Measurements from ENCODE around the gene ATAD2B. TPM values are rescaled to one million over a fixed set of nuclear protein-coding genes. Genes with fewer than 3 reads are reported as not detected.
"Not testable (repeated sequence)": the region's sequence is repeated elsewhere in the genome, so short reads cannot be mapped to it uniquely, and the experiment has no call there.

ATAD2B gene
- total and polyA plus RNA-seq, 2 of the 8 experiments (the other 6 are each of a cell fraction or from before 2014, with no cell fraction given), result 3.4 to 16.1 TPM

DNA sequence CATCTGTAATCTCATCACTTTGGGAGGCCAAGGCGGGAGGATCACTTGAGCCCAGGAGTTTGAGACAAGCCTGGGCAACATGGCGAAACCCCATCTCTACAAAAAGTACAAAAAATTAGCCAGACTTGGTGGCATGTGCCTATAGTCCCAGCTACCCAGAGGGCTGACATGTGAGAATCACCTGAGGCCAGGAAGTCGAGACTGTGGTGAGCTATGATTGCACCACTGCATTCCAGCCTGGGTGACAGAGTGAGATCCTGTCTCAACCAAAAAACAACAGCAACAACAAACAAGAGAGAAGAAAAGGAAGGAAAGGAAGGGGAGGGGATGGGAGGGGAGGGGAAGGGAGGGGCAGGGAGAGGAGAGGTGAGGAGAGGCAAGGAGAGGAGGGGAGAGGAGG, 203.9 kb downstream of the ATAD2B start:
- H3K36me3 ChIP-seq (ENCODE audit: control insufficient read depth in 2 of 4, insufficient read depth in 4 of 4, low read length in 3 of 4); H3K4me1 ChIP-seq (replicated peaks in 1 of 4; ENCODE audit: control insufficient read depth in 3 of 4, insufficient read depth in 4 of 4, low read length in 3 of 4); H3K23me2 ChIP-seq (ENCODE audit: low read depth, low read length); H3K23ac ChIP-seq (ENCODE audit: insufficient read length); H3K9ac ChIP-seq (replicated peaks in 1 of 4; ENCODE audit: extremely low read depth in 1 of 4, low read depth in 3 of 4, low read length in 3 of 4); POLR2A ChIA-PET (ENCODE audit: partially characterized antibody); H3K14ac ChIP-seq (ENCODE audit: insufficient read length); H2AK5ac ChIP-seq (ENCODE audit: low read depth, low read length); H3K27ac ChIP-seq (ENCODE audit: low read depth, low read length); H4K8ac ChIP-seq (ENCODE audit: extremely low read depth, insufficient read depth, low read length); H2BK5ac ChIP-seq (ENCODE audit: low read depth, low read length); H3K4me3 ChIP-seq (ENCODE audit: extremely low read depth in 1 of 4, insufficient read depth in 2 of 4, low read depth in 3 of 4, low read length in 4 of 4); H3K18ac ChIP-seq (ENCODE audit: extremely low read depth, low read length); H3K79me2 ChIP-seq (ENCODE audit: control insufficient read depth in 1 of 2, insufficient read depth in 2 of 2, low read length in 2 of 2); H3K4ac ChIP-seq (replicated peaks; ENCODE audit: insufficient read length, low read depth, low read length); H3K79me1 ChIP-seq (ENCODE audit: low read depth, low read length); CTCF ChIA-PET (ENCODE audit: partially characterized antibody); H2BK12ac ChIP-seq (ENCODE audit: low read depth, low read length); H3K27me3 ChIP-seq (replicated peaks in 1 of 4; ENCODE audit: control insufficient read depth in 3 of 4, extremely low read depth in 1 of 4, insufficient read depth in 3 of 4, low read length in 3 of 4); H2AFZ ChIP-seq (ENCODE audit: low read length); H4K20me1 ChIP-seq (replicated peaks in 1 of 2; ENCODE audit: control insufficient read depth in 1 of 2, insufficient read depth in 2 of 2, low read length in 2 of 2); H2BK120ac ChIP-seq (replicated peaks; ENCODE audit: low read depth, low read length); DNase-seq (ENCODE audit: low read depth in 1 of 2, low spot score in 2 of 2); H2BK15ac ChIP-seq (ENCODE audit: low read length); FAIRE-seq; H3K56ac ChIP-seq (replicated peaks; ENCODE audit: insufficient read length, low read depth, low read length); H4K5ac ChIP-seq (ENCODE audit: insufficient read length, low read depth, low read length); H3K9me3 ChIP-seq (ENCODE audit: insufficient read depth in 2 of 2, low read depth in 1 of 2, low read length in 1 of 2); H4K91ac ChIP-seq (replicated peaks; ENCODE audit: insufficient read length, low read length); H3K4me2 ChIP-seq (ENCODE audit: insufficient read depth in 1 of 2, low read depth in 2 of 2, low read length in 2 of 2); H2BK20ac ChIP-seq (ENCODE audit: low read length): not testable (repeated sequence)
- TF ChIP-seq TEAD4 (IDR thresholded peaks at IDR 0.05; ENCODE audit: low read depth, low read length), result 0 out of 2 replicates have a peak, but pooled peaks have one; percentile 20
- 94% methylated on average over 3 of the region's 3 CpGs; no CpG with 5 or more reads in 1 of the 2 experiments for WGBS, 2 experiments (ENCODE audit: extremely low coverage in 1 of 2, insufficient coverage in 1 of 2, insufficient read length in 1 of 2, insufficient replicate concordance in 2 of 2, low coverage in 1 of 2, low lambda C conversion rate in 2 of 2, missing lambda C conversion rate in 1 of 2)

Measured in H1 (cell line).